ENCODE measurements around the gene ARHGAP40.

The ARHGAP40 gene

GRCh38 chr20:38601216-38602184 lies at the start of gene ARHGAP40:
Gene ARHGAP40 (plus strand): TSS chr20:38601809.
- no peak for DNase-seq

GRCh38 chr20:38554986-38555385 lies 46.6 kb upstream of the ARHGAP40 start:
- DNase-seq, result no peak

- no peak for DNase-seq
These were observed 46.2 kb upstream of the ARHGAP40 start for GRCh38 chr20:38555395-38555794.

- DNase-seq, result no peak
These were observed 44.4 kb upstream of the ARHGAP40 start for GRCh38 chr20:38557174-38557573.

- no peak for DNase-seq
These were observed 42.8 kb upstream of the ARHGAP40 start for GRCh38 chr20:38558596-38559360.

- DNase-seq, result no peak
These were observed 41.8 kb upstream of the ARHGAP40 start for GRCh38 chr20:38559764-38560163.

GRCh38 chr20:38563802-38564431 lies 37.7 kb upstream of the ARHGAP40 start:
- DNase-seq, result no peak

GRCh38 chr20:38564680-38565079 lies 36.9 kb upstream of the ARHGAP40 start:
- no peak for DNase-seq

GRCh38 chr20:38566036-38566598 lies 35.5 kb upstream of the ARHGAP40 start:
- DNase-seq, result no peak

- no peak for DNase-seq
These were observed 31.7 kb upstream of the ARHGAP40 start for GRCh38 chr20:38569747-38570525.

GRCh38 chr20:38573413-38573812 lies 28.2 kb upstream of the ARHGAP40 start:
- no peak for DNase-seq

- DNase-seq, result no peak
These were observed 22.2 kb upstream of the ARHGAP40 start for GRCh38 chr20:38579219-38579910.

GRCh38 chr20:38579921-38580320 lies 21.7 kb upstream of the ARHGAP40 start:
- no peak for DNase-seq

GRCh38 chr20:38581013-38581412 lies 20.6 kb upstream of the ARHGAP40 start, which contains the start of gene ADIG:
Gene ADIG (plus strand): TSS chr20:38581197. CDS start chr20:38581251, 54 bp downstream.
- DNase-seq, result no peak

- no peak for DNase-seq
These were observed 19.7 kb upstream of the ARHGAP40 start for GRCh38 chr20:38581830-38582358.

- DNase-seq, result no peak
These were observed 18.3 kb upstream of the ARHGAP40 start for GRCh38 chr20:38583306-38583705.

GRCh38 chr20:38584099-38584763 lies 17.4 kb upstream of the ARHGAP40 start:
- DNase-seq, result no peak

- DNase-seq, result no peak
These were observed 16.0 kb upstream of the ARHGAP40 start for GRCh38 chr20:38585404-38586180.

- no peak for DNase-seq
These were observed 15.5 kb upstream of the ARHGAP40 start for GRCh38 chr20:38586181-38586525.

GRCh38 chr20:38588303-38588702 lies 13.3 kb upstream of the ARHGAP40 start:
- DNase-seq, result no peak
